ENCODE data around the gene SLIT3.
"Not testable (repeated sequence)": the region's sequence is repeated elsewhere in the genome, so short reads cannot be mapped to it uniquely, and the experiment has no call there.

SLIT3 gene

GRCh38 chr5:168752012-168752411, 548.9 kb downstream of the SLIT3 start:
- no peak for DNase-seq (ENCODE audit: extremely low spot score)
- CTCF ChIA-PET = interaction anchor here (0.8 kb wide), 1 partner anchor 191 kb away, joined by 3 read pairs; no protein-coding TSS in a partner anchor
- TF ChIP-seq L3MBTL2 (conservative IDR thresholded peaks at IDR 0.05) = no peak
- TF ChIP-seq ARNT (IDR thresholded peaks at IDR 0.05) = no peak
- TF ChIP-seq HDGF (IDR thresholded peaks at IDR 0.05; ENCODE audit: borderline replicate concordance) = no peak
- no peak for TF ChIP-seq SUZ12 (IDR thresholded peaks at IDR 0.05)
- TF ChIP-seq FOXK2 (IDR thresholded peaks at IDR 0.05) = no peak
- no peak for TF ChIP-seq TARDBP (IDR thresholded peaks at IDR 0.05)
- no peak for TF ChIP-seq PKNOX1 (IDR thresholded peaks at IDR 0.05)
- POLR2A ChIA-PET = no interaction called here

GRCh38 chr5:168750926-168751325, 550.0 kb downstream of the SLIT3 start:
- ChIA-PET CTCF (interaction anchor here (0.6 kb wide), 2 partner anchors 105 to 1518 kb away, joined by 6 read pairs; no protein-coding TSS in a partner anchor), POLR2A (no interaction called here)
- no peak for DNase-seq (ENCODE audit: extremely low spot score)
- TF ChIP-seq PKNOX1 (IDR thresholded peaks at IDR 0.05) (no peak), L3MBTL2 (conservative IDR thresholded peaks at IDR 0.05) (no peak), SUZ12 (IDR thresholded peaks at IDR 0.05) (no peak), ZNF384 (IDR thresholded peaks at IDR 0.05) (no peak), BHLHE40 (IDR thresholded peaks at IDR 0.05; ENCODE audit: borderline replicate concordance) (no peak), ARNT (IDR thresholded peaks at IDR 0.05) (no peak), HDGF (IDR thresholded peaks at IDR 0.05; ENCODE audit: borderline replicate concordance) (no peak), FOXK2 (IDR thresholded peaks at IDR 0.05) (no peak), TARDBP (IDR thresholded peaks at IDR 0.05) (no peak), ELF4 (IDR thresholded peaks at IDR 0.05) (no peak), CTBP1 (IDR thresholded peaks at IDR 0.05; ENCODE audit: borderline replicate concordance) (no peak), LEF1 (IDR thresholded peaks at IDR 0.05; ENCODE audit: borderline replicate concordance) (no peak), NFRKB (IDR thresholded peaks at IDR 0.05) (no peak), FOXA1 (IDR thresholded peaks at IDR 0.05) (no peak), FOXM1 (IDR thresholded peaks at IDR 0.05; ENCODE audit: borderline replicate concordance) (no peak), SP1 (IDR thresholded peaks at IDR 0.05) (no peak)

GRCh38 chr5:168749391-168750100, 551.4 kb downstream of the SLIT3 start:
- DNase-seq (ENCODE audit: extremely low spot score) = no peak
- CTCF ChIA-PET = no interaction called here
- POLR2A ChIA-PET = no interaction called here
- TF ChIP-seq LEF1 (IDR thresholded peaks at IDR 0.05; ENCODE audit: borderline replicate concordance) (no peak), FOXA1 (IDR thresholded peaks at IDR 0.05) (no peak), FOXM1 (IDR thresholded peaks at IDR 0.05; ENCODE audit: borderline replicate concordance) (no peak), ZNF384 (IDR thresholded peaks at IDR 0.05) (no peak), BHLHE40 (IDR thresholded peaks at IDR 0.05; ENCODE audit: borderline replicate concordance) (no peak), L3MBTL2 (conservative IDR thresholded peaks at IDR 0.05) (no peak), SUZ12 (IDR thresholded peaks at IDR 0.05) (no peak), ELF4 (IDR thresholded peaks at IDR 0.05) (no peak), CTBP1 (IDR thresholded peaks at IDR 0.05; ENCODE audit: borderline replicate concordance) (no peak), HDGF (IDR thresholded peaks at IDR 0.05; ENCODE audit: borderline replicate concordance) (no peak), PKNOX1 (IDR thresholded peaks at IDR 0.05) (no peak), TARDBP (IDR thresholded peaks at IDR 0.05) (no peak), NFRKB (IDR thresholded peaks at IDR 0.05) (no peak), FOXK2 (IDR thresholded peaks at IDR 0.05) (no peak), ARNT (IDR thresholded peaks at IDR 0.05) (no peak), SP1 (IDR thresholded peaks at IDR 0.05) (no peak)

GRCh38 chr5:168747987-168748777, 552.8 kb downstream of the SLIT3 start:
- DNase-seq (ENCODE audit: extremely low spot score) = peak; percentile 93
- ChIA-PET POLR2A (no interaction called here), CTCF (interaction anchor here (0.6 to 1.3 kb wide), 18 partner anchors 8 to 132 kb away, joined by 3 to 7 read pairs (median 4); no protein-coding TSS in a partner anchor)
- no peak for TF ChIP-seq ARNT (IDR thresholded peaks at IDR 0.05)

- TF ChIP-seq FOXM1 (IDR thresholded peaks at IDR 0.05; ENCODE audit: borderline replicate concordance) = no peak
- TF ChIP-seq CTBP1 (IDR thresholded peaks at IDR 0.05; ENCODE audit: borderline replicate concordance) = no peak
- TF ChIP-seq ELF4 (IDR thresholded peaks at IDR 0.05) = no peak
- TF ChIP-seq TARDBP (IDR thresholded peaks at IDR 0.05) = no peak
- TF ChIP-seq LEF1 (IDR thresholded peaks at IDR 0.05; ENCODE audit: borderline replicate concordance) = no peak
- no peak for TF ChIP-seq FOXA1 (IDR thresholded peaks at IDR 0.05)
- no peak for TF ChIP-seq ARNT (IDR thresholded peaks at IDR 0.05)
- no peak for TF ChIP-seq HDGF (IDR thresholded peaks at IDR 0.05; ENCODE audit: borderline replicate concordance)
- TF ChIP-seq L3MBTL2 (conservative IDR thresholded peaks at IDR 0.05) = no peak
- TF ChIP-seq FOXK2 (IDR thresholded peaks at IDR 0.05) = no peak
- TF ChIP-seq PKNOX1 (IDR thresholded peaks at IDR 0.05) = no peak
- no peak for TF ChIP-seq BHLHE40 (IDR thresholded peaks at IDR 0.05; ENCODE audit: borderline replicate concordance)
- no peak for TF ChIP-seq SP1 (IDR thresholded peaks at IDR 0.05)
- no peak for TF ChIP-seq NFRKB (IDR thresholded peaks at IDR 0.05)
- TF ChIP-seq ZNF384 (IDR thresholded peaks at IDR 0.05) = no peak
- TF ChIP-seq SUZ12 (IDR thresholded peaks at IDR 0.05) = no peak
- CTCF ChIA-PET = interaction anchor here (0.6 to 1.3 kb wide), 8 partner anchors 9 to 838 kb away, joined by 3 to 7 read pairs (median 4); no protein-coding TSS in a partner anchor
Observed at GRCh38 chr5:168746893-168747640, 553.9 kb downstream of the SLIT3 start.

GRCh38 chr5:168746126-168746892, 554.6 kb downstream of the SLIT3 start:
- POLR2A ChIA-PET; CTCF ChIA-PET; DNase-seq (ENCODE audit: extremely low spot score): not testable (repeated sequence)

More at GRCh38 chr5:168746893-168747640, 553.9 kb downstream of the SLIT3 start:
- no peak for DNase-seq (ENCODE audit: extremely low spot score)
- POLR2A ChIA-PET = no interaction called here
